Trophoblast cell (in vitro differentiated cells and primary cell): ENCODE measurements around the gene UFD1.

ENCODE experiments used
- DNase-seq, 2 donors: peaks; one replicate each; pipeline ENCODE4 v3.0.0-alpha.2; 2016
- H2AFZ ChIP-seq: 2 replicates; pipeline ENCODE4 v1.6.1; 2013; ENCODE audit warnings: low read length, moderate library complexity, mild to moderate bottlenecking; ENCODE audit not compliant: insufficient read depth, poor library complexity
- H2AK5ac ChIP-seq: 2 replicates; pipeline ENCODE4 v1.6.1; 2013; ENCODE audit warnings: mild to moderate bottlenecking, low read length
- H2BK120ac ChIP-seq: 2 replicates; pipeline ENCODE4 v1.6.1; 2013; ENCODE audit warnings: low read length, mild to moderate bottlenecking, moderate library complexity; ENCODE audit not compliant: insufficient read depth, poor library complexity
- H2BK12ac ChIP-seq: 2 replicates; pipeline ENCODE4 v1.6.1; 2013; ENCODE audit warnings: mild to moderate bottlenecking, low read length, moderate library complexity
- H2BK5ac ChIP-seq: 2 replicates; pipeline ENCODE4 v1.6.1; 2013; ENCODE audit warnings: low read length, low read depth, moderate library complexity, mild to moderate bottlenecking; ENCODE audit not compliant: poor library complexity
- H3K14ac ChIP-seq: 2 replicates; pipeline ENCODE4 v1.6.1; 2013; ENCODE audit warnings: mild to moderate bottlenecking, low read length
- H3K18ac ChIP-seq: 2 replicates; pipeline ENCODE4 v1.6.1; 2013; ENCODE audit warnings: mild to moderate bottlenecking, low read length
- H3K23ac ChIP-seq: 2 replicates; pipeline ENCODE4 v1.6.1; 2013; ENCODE audit warnings: low read length
- H3K27ac ChIP-seq: 2 replicates; pipeline ENCODE4 v1.5.1; 2013; ENCODE audit warnings: low read depth, mild to moderate bottlenecking, inconsistent platforms, low read length, moderate library complexity
- H3K27me3 ChIP-seq: 2 replicates; pipeline ENCODE4 v1.6.1; 2013; ENCODE audit warnings: inconsistent platforms, mild to moderate bottlenecking, low read length, moderate library complexity; ENCODE audit not compliant: insufficient read depth
- H3K36me3 ChIP-seq, 2 experiments: 1 replicate in 1 of 2; 2 replicates in 1 of 2; pipeline ENCODE4 v1.6.1; 2013; ENCODE audit warnings: low read length in 2 of 2, mild to moderate bottlenecking in 2 of 2, moderate library complexity in 1 of 2; ENCODE audit not compliant: insufficient read depth in 2 of 2, control insufficient read depth in 1 of 2
- H3K4ac ChIP-seq: 2 replicates; pipeline ENCODE4 v1.6.1; 2013; ENCODE audit warnings: low read depth, mild to moderate bottlenecking, low read length, moderate library complexity
- H3K4me1 ChIP-seq, 2 experiments: 1 replicate in 1 of 2; 2 replicates in 1 of 2; pipeline ENCODE4 v1.6.1; 2013; ENCODE audit warnings: low read length in 2 of 2, mild to moderate bottlenecking in 2 of 2, moderate library complexity in 1 of 2; ENCODE audit not compliant: insufficient read depth in 2 of 2, control insufficient read depth in 1 of 2
- H3K4me2 ChIP-seq: 2 replicates; pipeline ENCODE4 v1.6.1; 2013; ENCODE audit warnings: inconsistent platforms, mild to moderate bottlenecking, low read length, moderate library complexity
- H3K4me3 ChIP-seq: 2 replicates; pipeline ENCODE4 v1.5.1; 2013; ENCODE audit warnings: mild to moderate bottlenecking, low read depth, low read length, inconsistent platforms
- H3K79me1 ChIP-seq: one replicate; pipeline ENCODE4 v1.6.1; 2013; ENCODE audit warnings: low read length
- H3K79me2 ChIP-seq: 2 replicates; pipeline ENCODE4 v1.6.1; 2013; ENCODE audit warnings: low read length, mild to moderate bottlenecking; ENCODE audit not compliant: control insufficient read depth, insufficient read depth, poor library complexity
- H3K9ac ChIP-seq: 2 replicates; pipeline ENCODE4 v1.6.1; 2013; ENCODE audit warnings: mild to moderate bottlenecking, low read length
- H3K9me3 ChIP-seq: 2 replicates; pipeline ENCODE4 v1.6.1; 2013; ENCODE audit warnings: low read depth, mild to moderate bottlenecking, control low read depth, inconsistent platforms, low read length; ENCODE audit not compliant: insufficient read depth
- H4K12ac ChIP-seq: 2 replicates; pipeline ENCODE4 v1.6.1; 2013; ENCODE audit warnings: low read depth, mild to moderate bottlenecking, low read length, moderate library complexity
- H4K8ac ChIP-seq: 2 replicates; pipeline ENCODE4 v1.6.1; 2013; ENCODE audit warnings: low read depth, mild to moderate bottlenecking, low read length, moderate library complexity
- H4K91ac ChIP-seq: one replicate; pipeline ENCODE4 v1.6.1; 2013; ENCODE audit warnings: low read depth, mild to moderate bottlenecking, low read length, moderate library complexity
- whole genome bisulfite sequencing: extraction: QIAGEN DNeasy Blood & Tissue Kit; methylation state at CpG from one replicate; pipeline ENCODE4 v1.1.7; 2013; ENCODE audit warnings: missing lambda C conversion rate; ENCODE audit not compliant: insufficient read length, insufficient coverage; ENCODE audit errors: extremely low coverage; 5-methylcytosine and 5-hydroxymethylcytosine counted together

The UFD1 gene

DNA sequence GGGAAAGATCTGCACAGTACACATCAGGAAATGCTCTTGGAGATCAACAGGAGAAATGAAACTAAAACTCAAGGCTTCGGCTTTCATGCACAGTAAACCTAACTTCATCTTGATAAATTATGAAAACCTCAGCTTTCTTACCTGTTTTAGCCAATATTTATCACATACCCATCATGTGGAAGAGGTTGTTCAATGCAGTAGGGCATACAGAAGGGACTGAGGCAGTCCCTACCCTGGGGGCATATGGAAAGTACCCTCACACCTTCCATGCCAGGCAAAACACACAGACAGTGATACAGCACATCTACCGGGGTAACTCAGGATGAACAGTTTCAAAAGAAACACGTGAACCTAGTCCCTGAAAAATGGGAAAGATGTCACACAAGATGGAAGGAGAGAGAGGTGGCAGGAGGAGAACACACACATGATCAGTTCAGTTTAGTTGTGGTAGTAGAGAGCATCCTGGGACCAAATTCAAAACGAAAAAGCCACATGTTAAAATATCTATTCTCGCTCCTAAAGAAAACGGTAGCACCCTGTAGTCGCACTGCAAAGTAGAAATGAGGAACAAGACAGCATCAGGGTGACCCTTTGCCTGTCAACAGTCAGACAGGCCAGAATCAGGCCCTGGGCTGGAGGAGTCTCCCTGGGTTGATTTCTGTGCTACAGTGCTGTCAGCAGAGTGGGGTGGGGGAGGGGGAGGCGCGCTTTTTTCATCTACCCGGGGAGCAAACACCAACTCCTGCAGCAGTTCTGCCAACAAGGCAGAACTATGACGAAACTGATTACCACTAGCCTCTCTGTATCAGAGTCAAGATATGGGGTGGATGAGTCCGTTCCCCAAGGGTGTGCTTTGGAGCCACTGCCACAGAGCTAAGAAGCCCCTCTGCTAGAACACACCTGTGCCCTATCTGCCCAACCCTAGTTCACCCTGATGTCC, 48.8 kb downstream of the UFD1 start:
- Histone ChIP-seq H4K8ac (no peak overlapping the region), H3K27ac (no peak overlapping the region), H3K9ac (peak overlapping the region; percentile 86), H2AK5ac (no peak overlapping the region), H3K18ac (no peak overlapping the region), H3K23ac (no peak overlapping the region), H3K79me2 (peaks cover 16% of the 10 kb centered on the region), H3K14ac (no peak overlapping the region), H2BK5ac (no peak overlapping the region), H3K4me2 (peak overlapping the region; percentile 72), H2BK120ac (no peak overlapping the region), H3K36me3 (peaks cover 2 to 8% of the 10 kb centered on the region in 2 experiments), H4K12ac (no peak overlapping the region), H2AFZ (no peak overlapping the region), H4K91ac (no peak overlapping the region), H3K4me1 (peaks cover 7 to 12% of the 10 kb centered on the region in 2 experiments), H3K9me3 (no peaks in the 10 kb centered on the region), H2BK12ac (no peak overlapping the region), H3K4ac (peak overlapping the region; percentile 100), H3K27me3 (no peaks in the 10 kb centered on the region), H3K4me3 (peak overlapping the region; percentile 87), H3K79me1 (peaks cover 12% of the 10 kb centered on the region)
- no peak for DNase-seq
- WGBS: no CpG with 5 or more reads among the region's 12 CpGs

DNA sequence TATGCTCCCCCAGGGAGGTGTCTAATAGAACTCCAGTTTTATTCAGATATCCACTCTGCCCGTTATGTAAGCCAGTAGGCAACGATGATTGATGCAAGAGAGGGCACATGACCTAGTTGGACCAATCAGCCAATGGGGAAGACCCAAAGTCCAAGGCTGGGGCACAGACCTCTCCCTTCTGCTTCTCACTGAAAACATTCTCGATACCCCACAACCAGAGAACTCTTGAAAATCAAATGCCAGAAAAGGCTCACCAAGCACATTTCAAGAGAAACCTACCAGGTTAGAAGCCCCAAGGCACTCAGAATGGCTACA, 54.9 kb downstream of the UFD1 start:
- no peak overlapping the region for H2BK5ac ChIP-seq
- DNase-seq: no peak
- no CpG with 5 or more reads among the region's 3 CpGs for WGBS
- no peak overlapping the region for H2BK120ac ChIP-seq
- H3K23ac ChIP-seq: no peak overlapping the region
- no peak overlapping the region for H3K9ac ChIP-seq
- no peak overlapping the region for H4K8ac ChIP-seq
- no peak overlapping the region for H2BK12ac ChIP-seq
- H2AFZ ChIP-seq: no peak overlapping the region
- H3K18ac ChIP-seq: no peak overlapping the region
- no peak overlapping the region for H4K91ac ChIP-seq
- peak overlapping the region; percentile 59 for H3K4ac ChIP-seq
- H3K27ac ChIP-seq: no peak overlapping the region
- H3K4me1 ChIP-seq: peaks cover 9 to 12% of the 10 kb centered on the region in 2 experiments
- no peak overlapping the region for H3K4me2 ChIP-seq
- no peaks in the 10 kb centered on the region for H3K27me3 ChIP-seq
- H3K4me3 ChIP-seq: no peak overlapping the region
- H2AK5ac ChIP-seq: no peak overlapping the region
- H3K9me3 ChIP-seq: no peaks in the 10 kb centered on the region
- no peak overlapping the region for H4K12ac ChIP-seq
- no peaks in the 10 kb centered on the region for H3K79me1 ChIP-seq
- peaks cover 3% of the 10 kb centered on the region for H3K79me2 ChIP-seq
- no peak overlapping the region for H3K14ac ChIP-seq
- H3K36me3 ChIP-seq: peaks cover 2% of the 10 kb centered on the region in 2 experiments

DNA sequence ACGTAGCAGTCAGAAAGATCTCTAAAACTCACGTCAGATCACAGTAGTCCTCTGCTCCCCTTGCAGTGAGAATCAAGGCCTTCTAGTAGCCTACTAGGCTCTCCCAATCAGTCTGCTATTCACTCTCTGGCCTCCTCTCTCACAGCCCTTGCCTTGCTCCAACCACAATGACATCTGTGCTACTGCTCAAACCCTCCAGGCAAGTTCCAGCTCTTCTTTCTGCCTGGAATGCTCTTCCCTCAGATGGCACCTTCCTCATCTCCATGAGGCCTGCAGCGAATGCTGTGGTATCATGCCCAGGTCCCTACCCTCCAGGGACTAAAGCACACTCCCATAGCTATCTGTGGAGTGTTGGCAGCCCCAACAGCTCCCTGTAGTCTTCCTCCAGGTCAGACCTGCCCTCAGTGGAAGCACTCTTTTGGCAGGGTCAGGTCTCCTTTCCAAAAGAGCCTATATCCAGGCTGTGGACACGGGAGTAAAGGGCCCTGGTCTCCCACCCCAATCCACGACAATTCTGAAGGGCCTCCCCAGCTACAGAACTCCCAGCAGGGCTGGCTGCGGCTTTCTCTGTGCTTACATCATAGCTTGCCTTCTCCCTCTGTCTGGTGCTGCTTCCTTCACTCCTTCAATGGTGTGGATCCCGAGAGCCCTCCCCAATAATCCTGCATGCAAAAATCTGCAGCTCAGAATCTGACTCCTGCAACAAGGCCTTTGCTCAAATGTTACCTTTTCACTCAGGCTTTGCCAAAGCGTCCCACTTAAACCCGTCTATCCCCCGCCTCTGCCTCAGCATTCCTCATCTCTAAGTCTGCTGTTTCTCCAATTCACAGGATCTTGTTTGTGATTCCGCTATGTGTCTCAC, 56.3 kb downstream of the UFD1 start:
- Histone ChIP-seq H4K91ac (no peak overlapping the region), H3K36me3 (peaks cover 2% of the 10 kb centered on the region in 2 experiments), H3K9ac (no peak overlapping the region), H4K12ac (no peak overlapping the region), H2BK12ac (no peak overlapping the region), H2AK5ac (no peak overlapping the region), H2BK5ac (no peak overlapping the region), H3K4ac (no peak overlapping the region), H2AFZ (no peak overlapping the region), H3K9me3 (no peaks in the 10 kb centered on the region), H3K4me3 (no peak overlapping the region), H3K14ac (no peak overlapping the region), H4K8ac (no peak overlapping the region), H3K79me1 (no peaks in the 10 kb centered on the region), H2BK120ac (no peak overlapping the region), H3K18ac (no peak overlapping the region), H3K79me2 (peaks cover 3% of the 10 kb centered on the region), H3K27me3 (no peaks in the 10 kb centered on the region), H3K4me1 (peaks cover 9 to 12% of the 10 kb centered on the region in 2 experiments), H3K27ac (no peak overlapping the region), H3K4me2 (no peak overlapping the region), H3K23ac (no peak overlapping the region)
- peak in 1 of 2 donors; percentile 15 for DNase-seq
- WGBS: no CpG with 5 or more reads among the region's 11 CpGs

DNA sequence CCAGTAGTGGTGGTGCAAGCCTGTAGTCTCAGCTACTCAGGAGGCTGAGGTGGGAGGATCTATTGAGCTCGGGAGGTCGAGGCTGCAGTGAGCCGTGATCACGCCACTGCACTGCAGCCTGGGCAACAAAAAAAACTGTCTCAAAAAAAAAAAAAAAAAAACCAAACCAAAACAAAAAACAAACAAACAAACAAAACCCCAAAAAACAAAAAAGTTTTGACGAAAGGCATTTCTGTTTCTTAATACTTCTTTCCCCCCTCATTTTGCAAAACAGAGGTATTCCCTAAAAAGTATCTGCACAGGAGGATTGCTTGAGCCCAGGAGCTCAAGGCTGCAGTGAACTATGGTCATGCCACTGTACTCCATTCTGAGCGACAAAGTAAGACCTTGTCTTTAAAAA, 58.7 kb downstream of the UFD1 start:
- Histone ChIP-seq H3K27me3 (no peaks in the 10 kb centered on the region), H3K27ac (no peak overlapping the region), H4K12ac (no peak overlapping the region), H3K4me3 (no peak overlapping the region), H2BK120ac (no peak overlapping the region), H3K18ac (no peak overlapping the region), H4K91ac (no peak overlapping the region), H2AK5ac (no peak overlapping the region), H3K4me1 (peaks cover 9 to 12% of the 10 kb centered on the region in 2 experiments), H3K23ac (no peak overlapping the region), H2BK5ac (no peak overlapping the region), H2BK12ac (no peak overlapping the region), H3K9me3 (no peaks in the 10 kb centered on the region), H3K36me3 (peaks cover 1 to 2% of the 10 kb centered on the region in 2 experiments), H2AFZ (no peak overlapping the region), H3K4me2 (no peak overlapping the region), H4K8ac (no peak overlapping the region), H3K9ac (no peak overlapping the region), H3K79me2 (peaks cover 2% of the 10 kb centered on the region), H3K4ac (no peak overlapping the region), H3K14ac (no peak overlapping the region), H3K79me1 (no peaks in the 10 kb centered on the region)
- DNase-seq: no peak
- WGBS: 100% methylated on average over 1 of the region's 6 CpGs
